ENCODE data around the gene HPS4. TPM values are rescaled to one million over a fixed set of nuclear protein-coding genes. Genes with fewer than 3 reads are reported as not detected.
"Not testable (repeated sequence)": the region's sequence is repeated elsewhere in the genome, so short reads cannot be mapped to it uniquely, and the experiment has no call there.

Gene HPS4
- total RNA-seq, 2 donors from 2014 or later: 28.3 to 42.5 TPM

GRCh38 chr22:26409719-26410335 lies 73.8 kb downstream of the HPS4 start:
- no peak for DNase-seq
- Histone ChIP-seq H3K27me3 (no peaks in the 10 kb centered on the region), H3K27ac (no peak overlapping the region), H3K9me3 (no peaks in the 10 kb centered on the region), H3K36me3 (replicated peaks in 1 of 2; ENCODE audit: insufficient read depth in 1 of 2, low read depth in 2 of 2) (no peaks in the 10 kb centered on the region), H3K4me1 (no peaks in the 10 kb centered on the region), H3K4me3 (no peak overlapping the region)
- WGBS, 2 donors: 61 to 64% methylated on average over 5 of the region's 5 CpGs
- ATAC-seq: no peak
- no peak for TF ChIP-seq POLR2A (IDR thresholded peaks at IDR 0.05)
- TF ChIP-seq, protein P1, sequence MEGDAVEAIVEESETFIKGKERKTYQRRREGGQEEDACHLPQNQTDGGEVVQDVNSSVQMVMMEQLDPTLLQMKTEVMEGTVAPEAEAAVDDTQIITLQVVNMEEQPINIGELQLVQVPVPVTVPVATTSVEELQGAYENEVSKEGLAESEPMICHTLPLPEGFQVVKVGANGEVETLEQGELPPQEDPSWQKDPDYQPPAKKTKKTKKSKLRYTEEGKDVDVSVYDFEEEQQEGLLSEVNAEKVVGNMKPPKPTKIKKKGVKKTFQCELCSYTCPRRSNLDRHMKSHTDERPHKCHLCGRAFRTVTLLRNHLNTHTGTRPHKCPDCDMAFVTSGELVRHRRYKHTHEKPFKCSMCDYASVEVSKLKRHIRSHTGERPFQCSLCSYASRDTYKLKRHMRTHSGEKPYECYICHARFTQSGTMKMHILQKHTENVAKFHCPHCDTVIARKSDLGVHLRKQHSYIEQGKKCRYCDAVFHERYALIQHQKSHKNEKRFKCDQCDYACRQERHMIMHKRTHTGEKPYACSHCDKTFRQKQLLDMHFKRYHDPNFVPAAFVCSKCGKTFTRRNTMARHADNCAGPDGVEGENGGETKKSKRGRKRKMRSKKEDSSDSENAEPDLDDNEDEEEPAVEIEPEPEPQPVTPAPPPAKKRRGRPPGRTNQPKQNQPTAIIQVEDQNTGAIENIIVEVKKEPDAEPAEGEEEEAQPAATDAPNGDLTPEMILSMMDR (IDR thresholded peaks at IDR 0.05): no peak
- intact Hi-C loops (cut with DNase I): no loop called here

DNA sequence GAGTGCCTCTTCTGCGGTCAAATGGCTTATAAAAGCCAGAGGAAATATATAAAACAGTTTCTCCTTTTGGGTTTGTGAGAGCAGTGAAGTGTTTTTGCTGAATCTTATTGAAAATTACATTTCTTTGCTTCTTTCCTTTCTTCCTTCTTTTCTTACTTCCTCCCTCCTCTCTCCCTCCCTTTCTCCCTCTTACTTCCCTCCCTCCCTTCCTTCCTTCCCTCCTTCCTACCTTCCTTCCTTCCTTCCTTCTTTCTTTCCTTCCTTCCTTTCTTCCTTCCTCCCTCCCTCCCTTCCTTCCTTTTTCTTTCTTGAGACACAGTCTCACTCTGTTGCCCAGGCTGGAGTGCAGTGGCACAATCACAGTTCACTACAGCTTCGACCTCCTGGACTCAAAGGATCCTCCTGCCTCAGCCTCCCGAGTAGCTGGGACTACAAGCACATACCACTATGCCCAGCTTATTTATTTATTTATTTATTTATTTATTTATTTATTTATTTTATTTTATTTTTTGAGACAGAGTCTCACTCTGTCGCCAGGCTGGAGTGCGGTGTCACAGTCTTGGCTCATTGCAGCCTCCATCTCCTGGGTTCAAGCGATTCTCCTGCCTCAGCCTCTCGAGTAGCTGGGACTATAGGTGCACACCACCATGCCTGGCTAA lies 74.9 kb downstream of the HPS4 start:
- H3K27me3 ChIP-seq; H3K36me3 ChIP-seq (replicated peaks in 1 of 2; ENCODE audit: insufficient read depth in 1 of 2, low read depth in 2 of 2); H3K4me3 ChIP-seq; H3K27ac ChIP-seq; H3K4me1 ChIP-seq; H3K9me3 ChIP-seq; intact Hi-C loops (cut with DNase I); DNase-seq; ATAC-seq: not testable (repeated sequence)
- WGBS, 2 donors: 82 to 86% methylated on average over 7 of the region's 7 CpGs

GRCh38 chr22:26406118-26406517 lies 77.5 kb downstream of the HPS4 start:
- H3K4me1 ChIP-seq: no peaks in the 10 kb centered on the region
- no peaks in the 10 kb centered on the region for H3K9me3 ChIP-seq
- no peaks in the 10 kb centered on the region for H3K36me3 ChIP-seq (replicated peaks in 1 of 2; ENCODE audit: insufficient read depth in 1 of 2, low read depth in 2 of 2)
- ATAC-seq (no peak), DNase-seq (no peak)
- H3K27me3 ChIP-seq: no peaks in the 10 kb centered on the region
- no peak for TF ChIP-seq POLR2A (IDR thresholded peaks at IDR 0.05)
- TF ChIP-seq, protein P1 (IDR thresholded peaks at IDR 0.05): no peak
- WGBS, 2 donors: 67 to 78% methylated on average over 3 to 4 of the region's 4 CpGs
- H3K4me3 ChIP-seq: no peak overlapping the region
- H3K27ac ChIP-seq: no peak overlapping the region
- intact Hi-C loops (cut with DNase I): no loop called here

GRCh38 chr22:26404851-26405421 lies 78.6 kb downstream of the HPS4 start:
- Histone ChIP-seq H3K9me3 (no peaks in the 10 kb centered on the region), H3K27ac (no peak overlapping the region), H3K27me3 (no peaks in the 10 kb centered on the region), H3K4me3 (no peak overlapping the region), H3K4me1 (no peaks in the 10 kb centered on the region), H3K36me3 (replicated peaks in 1 of 2; ENCODE audit: insufficient read depth in 1 of 2, low read depth in 2 of 2) (no peaks in the 10 kb centered on the region)
- ATAC-seq (no peak), DNase-seq (no peak)
- intact Hi-C loops (cut with DNase I): no loop called here
- TF ChIP-seq, protein P1 (IDR thresholded peaks at IDR 0.05): no peak
- no peak for TF ChIP-seq POLR2A (IDR thresholded peaks at IDR 0.05)
- 29 to 35% methylated on average over 6 of the region's 6 CpGs for WGBS, 2 donors

- no peaks in the 10 kb centered on the region for H3K36me3 ChIP-seq (replicated peaks in 1 of 2; ENCODE audit: insufficient read depth in 1 of 2, low read depth in 2 of 2)
- no peak overlapping the region for H3K4me3 ChIP-seq
- no peaks in the 10 kb centered on the region for H3K9me3 ChIP-seq
- DNase-seq (no peak), ATAC-seq (no peak)
- 63 to 67% methylated on average over 5 of the region's 5 CpGs for WGBS, 2 donors
- TF ChIP-seq, protein P1 (IDR thresholded peaks at IDR 0.05): no peak
- no peak for TF ChIP-seq POLR2A (IDR thresholded peaks at IDR 0.05)
- H3K4me1 ChIP-seq: no peaks in the 10 kb centered on the region
- H3K27ac ChIP-seq: no peak overlapping the region
- intact Hi-C loops (cut with DNase I): no loop called here
- H3K27me3 ChIP-seq: no peaks in the 10 kb centered on the region
Observed at GRCh38 chr22:26401726-26402125, 81.9 kb downstream of the HPS4 start.

Other genes starting within 250 kb of the HPS4 start
- gene ASPHD2, start 54.5 kb downstream of the HPS4 start, total RNA-seq: 1 to 10 TPM in 1 of 2 donors, under 1 TPM in 1; 0.33 to 1.6 TPM
- gene SRRD, start 94 bp upstream of the HPS4 start, total RNA-seq: 1 to 10 TPM; 5.3 to 7.5 TPM
- gene TFIP11, start 28.7 kb upstream of the HPS4 start, total RNA-seq: 10 to 100 TPM; 26.2 to 32.3 TPM
- gene TPST2, start 106.3 kb upstream of the HPS4 start, total RNA-seq: 100 to 1,000 TPM; 547 to 586 TPM
- under 1 TPM in 1 of 2 donors, not detected in 1; 0.52 TPM for gene CRYBB1, start 134.2 kb upstream of the HPS4 start, total RNA-seq
- gene CRYBA4, start 138.2 kb upstream of the HPS4 start, total RNA-seq: not detected
- 1 to 10 TPM; 1.0 to 2.6 TPM for gene MIAT, start 173.8 kb upstream of the HPS4 start, total RNA-seq

All from body of pancreas (tissue), 4 donors.